GM18511 (cell line): ENCODE data around the gene PHF19.
A peak's percentile ranks its signal among the peaks of the same experiment; 100 is the strongest.

Experiments used
- ATAC-seq: cut with Tn5 transposase; IDR thresholded peaks from one replicate; pipeline ENCODE4 v1.9.1; 2021; ENCODE audit warnings: mild to moderate bottlenecking, moderate library complexity; ENCODE audit not compliant: unreplicated experiment

PHF19 gene

DNA sequence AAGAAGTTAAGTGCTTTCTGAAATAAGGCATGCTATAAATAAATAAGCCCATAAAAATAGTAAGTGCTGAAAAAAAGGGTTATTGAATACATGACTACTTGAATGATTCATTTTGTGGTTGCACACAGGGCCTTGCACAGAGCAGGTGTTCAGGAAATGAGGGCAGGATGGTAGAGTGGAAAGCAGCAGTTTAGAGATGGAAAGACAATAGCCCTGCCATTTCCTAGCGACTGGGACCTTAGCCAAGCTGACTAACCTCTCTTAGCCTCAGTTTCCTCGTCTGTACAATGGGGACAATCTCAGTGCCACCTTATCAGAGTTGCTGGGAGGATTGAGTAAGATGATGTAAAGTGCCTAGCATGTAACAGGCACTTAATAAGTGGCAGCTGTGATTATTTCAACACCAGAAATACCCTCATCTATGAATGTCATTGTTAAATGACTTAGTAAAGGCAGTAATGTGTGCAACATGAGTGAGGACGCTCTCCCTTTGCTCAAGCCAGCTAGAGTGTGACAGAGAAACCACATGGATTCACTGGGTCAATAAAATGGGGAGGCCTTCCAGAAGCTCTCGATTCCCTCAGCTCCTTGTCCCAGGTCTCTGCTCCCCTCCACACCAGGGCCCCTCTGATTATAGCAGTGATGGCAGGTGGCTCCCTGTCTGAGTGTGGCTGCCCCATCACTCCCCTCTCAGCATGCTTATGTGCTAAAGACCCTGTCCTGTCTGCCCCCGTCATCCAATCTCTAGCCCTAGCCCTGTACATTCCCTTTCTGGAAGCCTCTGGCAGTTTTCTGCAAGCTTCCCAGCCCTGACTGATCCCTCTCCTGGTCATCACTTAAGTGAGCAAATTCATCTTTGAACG is 16.0 kb upstream of the PHF19 start:
- ATAC-seq = peak; percentile 68

DNA sequence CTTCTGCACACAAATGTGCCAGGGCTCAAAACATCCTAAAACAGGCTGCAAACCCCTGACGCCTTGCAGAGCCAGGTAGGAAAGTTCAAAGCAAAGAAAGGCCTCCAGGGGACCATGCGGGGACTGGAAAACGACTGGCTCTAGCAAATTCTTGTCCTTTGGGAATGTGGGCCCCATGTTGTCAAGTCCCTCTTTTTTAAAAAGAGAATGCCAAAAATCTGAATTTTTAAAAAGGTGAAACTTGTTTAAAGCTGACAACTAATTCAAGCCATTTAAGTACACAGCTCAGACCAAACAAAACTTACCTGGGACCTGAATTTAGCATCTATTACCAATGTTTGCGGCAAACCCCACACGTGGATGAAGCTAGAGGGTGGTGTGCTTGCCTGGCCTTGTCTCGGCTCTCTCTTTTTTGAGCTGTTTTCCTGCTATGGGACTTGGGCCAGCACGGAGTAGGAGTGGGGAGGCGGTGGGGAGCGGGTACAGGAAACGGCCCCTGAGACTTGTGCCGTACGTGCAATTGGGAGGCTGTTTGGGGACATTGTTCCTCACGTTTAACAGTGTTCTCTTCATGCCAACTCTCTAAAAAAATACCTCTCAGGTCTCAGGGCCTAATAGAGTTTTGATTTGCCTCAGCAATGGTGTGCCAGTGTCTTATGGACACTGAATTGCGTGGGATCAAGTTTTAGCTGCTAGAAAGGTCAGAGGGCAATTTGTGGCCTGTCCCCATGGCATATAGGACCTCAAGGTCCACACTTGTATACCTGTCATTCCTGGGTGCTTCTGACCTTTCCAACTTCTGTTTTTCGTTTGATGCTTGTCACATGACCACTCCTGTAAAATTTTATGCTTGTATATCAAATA is 15.1 kb upstream of the PHF19 start:
- peak; percentile 52 for ATAC-seq

DNA sequence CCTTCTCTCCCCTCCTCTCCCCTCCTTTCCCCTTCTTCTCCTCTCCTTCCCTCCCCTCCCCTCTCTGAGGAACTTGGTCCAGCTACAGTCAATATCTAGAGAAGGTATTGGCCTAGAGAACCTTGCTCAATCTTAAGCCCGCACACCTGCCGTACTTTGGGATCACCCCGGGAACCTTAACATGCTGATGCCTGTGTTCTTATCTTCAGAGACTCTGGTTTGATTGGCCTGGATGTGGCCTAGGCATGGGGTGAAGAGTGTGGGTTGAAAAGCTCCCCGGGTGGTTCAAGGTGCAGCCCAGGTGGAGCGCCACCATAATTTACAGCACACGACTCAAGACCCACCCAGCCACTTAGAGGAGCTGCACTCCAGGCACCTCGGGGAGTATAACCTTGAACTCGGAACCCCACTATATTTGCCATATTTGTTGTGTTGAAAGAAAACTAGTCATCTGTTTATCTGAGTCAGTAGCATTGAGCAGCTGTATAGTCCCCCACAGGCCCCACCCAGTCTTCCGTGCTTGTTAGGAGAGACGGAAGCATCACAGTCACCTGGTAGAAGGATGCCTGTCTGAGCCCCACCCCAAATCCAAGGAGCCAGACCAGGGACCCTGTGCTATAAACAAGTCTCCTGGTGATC is 14.4 kb upstream of the PHF19 start:
- no peak for ATAC-seq

DNA sequence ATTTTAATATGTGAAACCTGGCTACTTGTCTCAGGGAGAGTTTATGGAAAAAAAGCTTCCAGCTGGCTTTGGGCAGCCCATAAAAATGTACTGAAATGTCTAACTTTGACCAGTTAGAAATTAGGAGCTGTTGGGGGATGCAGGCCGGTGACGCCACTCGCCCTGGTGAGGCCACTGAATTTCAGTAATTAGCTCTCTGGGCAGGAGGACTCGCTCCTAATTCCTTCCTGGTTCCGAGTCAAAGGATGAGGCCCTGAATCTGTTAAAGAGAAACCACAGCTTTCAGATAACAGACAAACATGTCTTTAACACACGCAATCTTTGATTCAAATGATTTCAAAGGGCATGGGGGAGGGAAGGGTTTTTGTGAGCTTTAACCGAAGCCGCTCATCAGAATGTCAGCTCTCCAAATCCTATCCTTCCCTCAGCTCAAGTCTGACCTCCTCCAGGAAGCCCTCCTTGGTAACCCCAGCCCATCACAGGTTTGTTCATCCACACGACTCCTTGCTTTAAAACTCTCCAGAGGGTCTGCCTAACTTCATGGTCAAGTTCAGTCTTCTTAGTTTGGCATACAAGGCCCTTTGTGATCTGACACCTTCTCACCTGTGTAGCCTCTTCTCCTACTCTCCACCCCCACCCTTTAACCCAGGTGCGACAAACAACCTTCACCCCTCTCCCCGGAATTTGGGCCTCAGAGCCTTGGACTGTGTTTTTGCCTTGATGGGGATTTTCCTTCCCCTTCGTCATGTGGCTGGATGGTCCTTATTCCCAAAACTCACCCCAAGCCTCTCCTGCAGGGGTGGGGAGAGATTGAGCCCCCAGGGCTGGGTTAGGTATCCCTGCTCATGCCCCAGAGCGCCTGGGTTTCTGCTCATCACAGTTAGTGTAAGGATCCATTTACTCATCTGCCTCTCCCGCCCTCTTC is 13.6 kb upstream of the PHF19 start:
- ATAC-seq = no peak

DNA sequence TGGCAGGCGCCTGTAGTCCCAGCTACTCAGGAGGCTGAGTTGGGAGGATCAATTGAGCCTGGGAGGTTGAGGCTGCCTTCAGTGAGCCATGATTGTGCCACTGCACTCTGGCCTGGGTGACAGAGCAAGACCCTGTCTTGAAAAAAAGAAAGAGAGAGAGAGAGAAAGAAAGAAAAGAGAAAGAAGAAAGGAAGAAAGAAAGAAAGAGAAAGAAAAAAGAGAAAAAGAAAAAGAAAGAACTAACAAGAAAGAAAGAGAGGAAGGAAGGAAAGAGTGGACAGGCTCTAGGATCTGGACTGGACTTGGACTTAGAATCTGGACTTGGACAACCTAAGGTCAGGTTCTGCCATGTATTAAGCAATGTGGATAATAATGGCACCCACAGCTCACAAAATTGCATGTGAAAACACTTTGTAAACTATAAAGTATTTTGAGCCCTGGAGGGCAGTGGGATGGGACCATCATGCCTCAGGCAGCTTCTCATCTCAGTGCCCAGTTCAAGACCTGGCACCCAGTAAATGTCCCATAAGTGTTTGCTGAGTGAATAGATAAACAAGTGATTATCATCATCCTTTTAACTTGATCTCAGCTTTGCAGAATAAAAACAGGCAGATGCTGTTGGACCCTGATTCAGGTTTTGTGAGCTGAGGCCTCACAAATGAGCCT is 12.8 kb upstream of the PHF19 start:
- no peak for ATAC-seq

DNA sequence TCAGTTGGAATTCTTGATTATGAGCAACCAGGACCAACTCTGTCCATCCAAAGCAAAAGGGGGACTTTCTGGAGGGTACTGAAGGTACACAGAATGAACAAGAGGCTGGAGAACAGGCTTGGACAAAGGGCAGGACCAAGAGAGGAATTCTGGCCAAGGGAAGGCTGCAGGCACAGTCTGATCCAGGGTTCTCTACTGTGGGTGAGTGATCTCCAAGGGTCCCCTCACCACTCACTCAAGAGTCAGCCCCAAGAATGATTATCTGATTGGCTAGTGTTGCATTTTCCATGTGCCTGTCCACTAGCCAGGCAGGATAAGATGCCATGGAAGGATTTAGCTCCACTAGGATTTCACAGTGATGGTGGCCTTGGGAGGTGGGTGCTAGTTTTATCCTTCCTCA is 11.6 kb upstream of the PHF19 start:
- no peak for ATAC-seq

DNA sequence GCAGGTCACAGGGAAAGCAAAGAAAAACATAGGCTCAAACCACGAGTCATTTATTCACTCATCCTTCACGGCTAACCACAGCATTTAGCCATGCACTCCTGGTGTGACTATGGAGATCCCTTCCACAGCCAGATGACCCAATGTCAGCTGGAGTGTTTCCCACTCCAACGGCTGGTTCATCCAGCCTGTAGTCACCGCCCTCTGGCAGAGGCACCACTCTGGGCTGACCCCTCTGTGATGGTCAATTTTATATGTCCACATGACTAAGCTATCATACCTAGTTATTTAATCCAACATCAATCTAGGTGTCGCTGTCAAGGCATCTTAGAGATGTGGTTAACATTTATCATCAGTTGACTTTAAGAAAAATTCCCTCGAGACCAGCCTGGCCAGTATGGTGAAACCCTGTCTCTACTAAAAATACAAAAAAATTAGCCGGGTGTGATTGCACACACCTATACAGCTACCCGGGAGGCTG is 9.5 kb upstream of the PHF19 start:
- no peak for ATAC-seq

DNA sequence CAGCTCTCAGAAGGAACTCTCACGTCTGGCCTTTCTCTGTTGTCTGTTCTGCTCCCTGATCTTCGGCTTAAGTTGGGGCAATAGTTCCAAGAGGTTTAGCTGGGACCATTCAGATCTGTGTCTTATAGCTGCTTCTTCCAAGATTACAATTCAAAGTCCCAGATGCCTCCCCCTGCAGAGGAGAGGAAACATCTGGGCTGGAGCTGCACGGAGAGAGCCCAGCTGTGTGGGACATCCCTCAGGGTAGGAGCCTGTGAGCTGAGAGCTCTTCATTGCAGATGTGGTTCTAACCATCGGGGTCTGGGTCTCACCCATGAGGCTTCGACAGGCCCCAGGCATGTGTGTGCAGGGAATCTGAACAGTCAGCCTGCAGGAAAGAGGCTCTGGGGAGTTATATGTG is 9.0 kb upstream of the PHF19 start:
- no peak for ATAC-seq

DNA sequence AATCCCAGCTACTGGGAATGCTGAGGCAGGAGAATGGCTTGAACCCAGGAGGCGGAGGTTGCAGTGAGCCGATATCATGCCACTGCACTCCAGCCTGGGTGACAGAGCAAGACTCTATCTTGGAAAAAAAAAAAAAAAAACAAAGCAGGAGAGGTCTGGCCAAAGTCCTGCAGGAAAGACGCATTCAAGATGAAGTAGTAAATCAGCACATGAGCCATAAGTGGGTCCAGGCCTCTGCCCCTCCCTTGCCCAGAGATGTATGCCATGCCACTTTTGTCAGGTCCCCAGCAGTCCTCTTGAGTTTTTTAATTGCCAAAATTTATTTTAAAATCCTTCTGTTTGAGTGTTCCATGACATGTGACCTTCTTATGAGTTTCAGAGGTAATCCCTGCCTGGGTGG is 8.5 kb upstream of the PHF19 start:
- ATAC-seq = no peak

DNA sequence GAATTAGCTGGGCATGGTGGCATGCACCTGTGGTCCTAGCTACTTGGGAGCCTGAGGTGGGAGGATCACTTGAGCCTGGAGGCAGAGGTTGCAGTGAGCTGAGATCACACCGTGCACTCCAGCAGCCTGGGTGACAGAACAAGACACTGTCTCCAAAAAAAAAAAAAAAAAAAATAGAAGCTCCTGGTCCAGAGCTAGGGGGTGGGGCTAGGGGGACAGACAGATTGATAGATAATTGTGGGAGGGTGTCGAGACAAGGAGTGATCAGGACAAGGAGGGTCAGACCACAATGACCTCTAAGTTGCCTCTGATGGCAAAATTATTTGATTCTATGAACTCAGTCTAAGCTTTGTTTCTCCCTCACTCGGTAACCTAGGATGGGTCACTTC is 6.6 kb upstream of the PHF19 start:
- no peak for ATAC-seq

DNA sequence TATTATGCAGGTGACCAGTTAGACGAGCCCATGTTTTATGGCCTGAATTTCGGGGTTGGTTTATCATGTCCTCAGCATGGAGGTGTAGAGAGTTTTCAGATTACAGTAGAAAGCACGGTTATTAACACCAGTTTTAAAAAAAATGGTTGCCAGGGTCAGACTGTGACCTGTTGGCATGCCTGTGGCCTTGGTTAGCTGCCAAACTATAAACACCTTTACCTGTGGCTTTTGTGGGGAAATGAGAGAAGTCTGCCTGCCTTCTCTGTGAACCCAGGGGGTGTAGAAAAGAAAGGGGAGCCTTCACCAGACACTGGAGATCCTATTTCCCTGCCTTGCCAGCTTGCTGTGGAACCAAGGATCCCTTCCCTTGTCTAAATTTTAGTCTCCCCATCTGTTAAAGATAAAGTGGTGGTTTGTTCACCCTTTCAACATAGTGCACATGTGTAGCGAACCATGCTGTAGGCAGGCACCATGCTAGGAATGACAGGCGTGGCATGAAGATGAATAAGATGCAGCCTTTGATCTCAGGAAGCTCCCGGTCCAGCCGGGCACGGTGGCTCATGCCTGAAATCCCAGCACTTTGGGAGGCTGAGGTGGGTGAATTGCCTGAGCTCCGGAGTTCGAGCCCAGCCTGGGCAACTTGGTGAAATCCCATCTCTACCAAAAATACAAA is 6.1 kb upstream of the PHF19 start:
- ATAC-seq = no peak

DNA sequence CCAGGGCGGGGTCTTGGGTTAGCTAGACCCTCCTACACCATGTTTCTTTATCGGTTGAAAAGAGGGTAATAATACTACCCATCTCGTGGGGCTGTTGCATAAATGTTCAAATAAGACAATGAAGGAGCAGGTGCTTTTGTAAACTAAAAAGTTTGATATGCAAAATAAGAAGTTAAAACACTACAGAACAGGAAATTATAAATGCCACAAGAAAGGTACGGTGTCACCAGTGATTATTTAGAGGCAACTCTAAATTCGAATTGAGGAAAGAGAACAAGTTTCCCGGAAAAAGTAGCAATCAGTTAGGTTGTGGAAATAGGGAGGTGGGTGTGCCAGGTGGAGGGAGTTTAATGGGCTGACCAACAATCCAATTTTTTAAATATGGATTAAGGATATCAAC is 2.5 kb upstream of the PHF19 start:
- no peak for ATAC-seq

DNA sequence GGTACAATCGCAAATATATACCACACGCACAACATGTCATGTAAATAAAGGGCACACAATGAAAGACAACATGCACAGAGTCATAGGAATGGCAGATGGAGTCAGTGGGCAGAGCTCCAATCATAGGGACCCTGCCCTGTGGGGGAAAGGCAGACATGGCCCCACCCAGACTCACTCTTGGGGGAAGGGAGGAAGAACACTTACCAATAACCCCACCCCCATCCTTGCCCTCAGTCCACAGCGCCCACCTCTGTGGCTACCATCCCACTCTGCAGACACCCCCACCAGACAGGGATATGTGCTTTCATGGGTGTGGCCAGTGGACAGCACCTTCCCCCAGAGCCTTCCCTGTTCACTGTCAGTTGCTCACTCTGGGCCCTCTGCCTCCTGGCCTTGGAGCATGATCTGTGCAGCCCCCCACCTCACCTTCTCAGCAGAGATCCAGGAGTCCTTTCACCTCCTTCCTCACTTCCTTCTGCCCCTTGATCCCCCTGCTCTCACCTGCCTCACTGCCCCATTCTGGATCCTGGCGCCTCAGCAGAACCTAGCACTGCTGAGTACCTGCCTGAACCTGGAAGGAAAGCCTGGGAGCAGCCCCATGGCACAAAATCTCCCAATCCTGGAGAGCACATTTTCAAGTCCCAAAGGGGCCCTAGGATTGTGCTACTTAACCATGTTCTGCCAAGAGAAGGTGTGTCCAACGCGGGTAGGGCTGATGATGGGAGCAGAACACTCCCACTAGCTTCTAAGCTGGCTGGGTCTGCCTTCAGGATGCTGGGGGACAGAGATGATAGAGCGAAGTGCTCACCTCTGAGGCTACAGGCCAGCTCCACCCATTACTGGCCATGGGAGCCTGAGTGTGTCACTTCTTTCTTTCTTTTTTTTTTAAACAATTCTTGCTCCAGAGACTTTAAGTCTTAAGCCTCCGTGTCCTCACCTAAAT is 1.5 kb upstream of the PHF19 start:
- ATAC-seq = no peak

DNA sequence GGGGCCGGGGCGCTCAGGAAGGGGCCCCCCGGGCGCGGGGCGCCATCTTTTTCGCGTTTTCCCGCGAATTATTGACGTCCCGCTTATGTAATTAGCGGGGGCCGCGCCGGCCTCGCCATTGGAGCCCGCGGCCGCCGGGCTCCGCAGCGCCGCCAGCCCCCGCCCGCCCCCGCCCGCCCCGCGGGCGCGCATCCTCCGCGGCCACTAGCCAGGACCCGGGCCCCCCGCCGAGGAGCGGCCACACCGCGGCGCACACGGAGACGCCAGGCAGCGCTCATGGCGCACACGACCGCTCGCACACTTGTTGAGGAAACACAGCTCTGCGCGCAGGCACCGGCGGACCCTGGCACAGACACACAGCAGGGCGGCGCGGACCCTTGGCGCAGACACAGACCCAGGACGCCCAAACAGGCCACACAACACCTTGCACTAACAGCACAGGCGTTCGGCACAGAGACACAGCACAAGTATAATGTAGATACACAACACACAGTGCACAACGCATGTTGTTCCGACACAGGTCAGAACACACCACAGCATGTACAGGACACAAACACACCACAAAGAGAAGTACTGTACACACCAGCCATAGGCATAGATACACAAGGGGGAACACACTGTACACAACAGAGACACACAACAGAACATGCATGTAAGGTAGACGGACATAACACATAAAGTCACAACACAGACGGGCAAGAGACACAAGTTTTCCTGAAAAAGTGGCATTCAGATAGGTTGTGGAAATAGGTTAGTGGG is 467 bp upstream of the PHF19 start:
- peak; percentile 46 for ATAC-seq

DNA sequence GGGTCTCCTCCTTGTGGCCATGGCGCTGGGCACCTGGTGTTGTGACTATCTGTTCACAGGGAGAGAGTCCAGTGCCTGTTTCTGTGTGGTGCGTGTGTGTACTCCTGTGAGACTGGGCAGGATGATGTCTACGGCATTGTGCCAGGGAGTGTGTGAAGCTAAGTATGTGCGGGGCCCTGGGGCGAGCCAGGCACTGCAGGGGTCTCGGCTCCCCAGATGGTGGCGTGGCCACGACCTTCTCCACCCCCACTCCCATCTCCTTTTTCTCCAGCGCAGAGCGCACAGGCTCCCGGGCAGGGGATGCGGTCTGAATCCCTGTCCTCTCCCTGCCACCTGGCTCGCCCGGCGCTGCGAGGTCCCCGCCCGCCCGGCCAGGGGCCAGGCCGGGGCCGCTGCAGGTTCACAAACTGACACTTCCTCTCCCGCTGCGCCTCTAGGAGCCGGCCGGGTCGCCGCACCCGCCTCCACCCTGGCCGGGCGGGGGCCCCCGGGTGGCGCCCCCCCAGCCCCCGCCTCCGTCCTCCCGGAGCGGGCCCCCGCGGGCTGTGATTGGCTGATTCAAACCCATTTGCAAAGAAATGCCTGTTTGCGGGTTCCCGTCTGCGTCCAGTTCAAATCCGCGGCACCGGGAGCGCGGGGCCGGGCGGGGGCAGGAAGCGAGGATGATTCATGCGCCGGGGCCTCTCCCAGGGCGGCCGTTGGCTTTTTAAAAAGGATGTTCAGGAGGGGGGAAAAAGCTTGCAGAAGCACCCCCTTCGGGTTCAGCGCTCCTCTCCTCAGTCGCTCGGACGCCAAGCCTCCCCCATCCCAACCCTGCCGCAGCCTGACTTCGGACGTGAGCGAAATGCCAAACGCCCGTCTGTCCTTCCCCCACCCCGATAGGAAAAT is 790 bp downstream of the PHF19 start:
- ATAC-seq = peak; percentile 62

DNA sequence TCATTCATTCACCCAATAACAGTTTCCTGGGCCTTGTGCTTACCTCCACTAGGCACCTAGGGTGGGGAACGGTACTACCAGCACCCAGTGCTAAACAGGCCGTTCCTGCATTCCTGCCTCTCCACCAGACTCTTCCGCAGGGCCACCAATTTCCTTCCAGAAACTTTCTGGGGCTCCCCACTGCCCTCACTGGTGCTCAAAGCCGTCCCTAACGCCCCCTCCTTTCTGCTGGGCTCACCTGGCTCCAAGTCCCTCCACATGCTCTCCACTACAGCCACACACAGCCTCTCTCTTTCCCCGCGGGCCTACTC is 1.4 kb downstream of the PHF19 start:
- ATAC-seq = no peak

DNA sequence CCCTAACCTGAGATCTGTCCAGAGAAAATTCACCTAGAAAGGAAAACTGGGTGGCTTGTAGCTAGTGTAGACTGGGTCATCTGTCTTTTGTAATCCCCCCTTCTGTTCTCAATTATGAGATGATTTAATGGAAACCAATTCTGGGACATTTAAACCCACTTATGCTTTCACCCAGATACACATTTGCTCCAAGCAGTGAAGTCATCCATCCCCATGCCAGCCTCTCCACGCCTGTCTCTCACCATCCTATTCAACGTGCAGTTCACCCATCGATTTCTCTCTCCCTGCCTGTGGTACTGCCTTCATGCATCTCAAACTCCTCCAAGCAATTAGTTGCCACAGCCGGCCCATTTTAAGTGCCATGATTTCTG is 1.8 kb downstream of the PHF19 start:
- no peak for ATAC-seq
